HepG2 (cell line): ENCODE data around the gene TC2N. TPM values are rescaled to one million over a fixed set of nuclear protein-coding genes. Genes with fewer than 3 reads are reported as not detected.

ENCODE experiments used
- ATAC-seq: fragments of 200-7000 bp; cut with Tn5 transposase; 3 replicates; pipeline ENCODE4 v1.9.1; 2020; ENCODE audit warnings: mild to moderate bottlenecking, moderate library complexity
- BruUV-seq: library from RNA; stranded (reverse); fragments of 400-500 nt; replicated peaks from 2 replicates; lab custom pipeline; 2021; lab: Mats Ljungman, UMichigan
- CTCF ChIA-PET: fragments of 300-600 bp; formaldehyde crosslinking; extraction: SDS; loops from one replicate; lab custom pipeline; 2021; ENCODE audit warnings: low total read pairs, inconsistent platforms, low intra/inter-chr PET ratio; lab: Yijun Ruan, JAX
- POLR2A ChIA-PET: fragments of 350-600 bp; sonication (Branson Sonifier 250); formaldehyde crosslinking; loops from one replicate; lab custom pipeline; 2020; ENCODE audit warnings: antibody characterized with exemption, inconsistent platforms; lab: Yijun Ruan, JAX
- DNase-seq: peaks from one replicate; pipeline ENCODE4 v3.0.0-alpha.2; 2015; ENCODE audit warnings: low spot score
- FAIRE-seq: peaks from 3 replicates; lab custom pipeline; 2011; peaks lifted over from hg19 to GRCh38; lab: Jason Lieb, UNC
- H2AFZ ChIP-seq: one replicate; pipeline ENCODE4 v1.6.1; 2011; ENCODE audit warnings: low read length, inconsistent platforms
- H3K27ac ChIP-seq: fragments of 300-600 bp; 3 replicates; pipeline ENCODE4 v1.8.0; 2011; ENCODE audit warnings: mixed run types, mild to moderate bottlenecking, mixed read lengths, low read length, inconsistent platforms; ENCODE audit not compliant: insufficient read depth; ENCODE audit errors: extremely low read length
- H3K27me3 ChIP-seq, 2 experiments: fragments of 200-600 bp in 1 of 2; 2 replicates in 1 of 2; 3 replicates in 1 of 2; pipeline versions ENCODE4 v1.6.0 to v1.8.0; 2011; ENCODE audit warnings: low read length in 2 of 2, mild to moderate bottlenecking in 2 of 2, moderate library complexity in 2 of 2, inconsistent platforms in 1 of 2; ENCODE audit not compliant: insufficient read depth in 2 of 2, control insufficient read depth in 1 of 2
- H3K36me3 ChIP-seq, 2 experiments: fragments of 200-600 bp in 1 of 2; replicated peaks in 1 of 2; 2 replicates in 1 of 2; 3 replicates in 1 of 2; pipeline versions ENCODE4 v1.5.1 to v1.8.0; 2011; ENCODE audit warnings: low read length in 2 of 2, inconsistent platforms in 1 of 2; ENCODE audit not compliant: insufficient read depth in 2 of 2, control insufficient read depth in 1 of 2
- H3K4me1 ChIP-seq: 2 replicates; pipeline ENCODE4 v1.5.1; 2012; ENCODE audit warnings: low read length, inconsistent platforms; ENCODE audit not compliant: insufficient read depth
- H3K4me2 ChIP-seq: 2 replicates; pipeline ENCODE4 v1.6.0; 2011; ENCODE audit warnings: low read depth, low read length, inconsistent platforms
- H3K4me3 ChIP-seq, 3 experiments: fragments of 200-600 bp in 1 of 3; sonication (generic), shearing (Covaris generic) in 1 of 3; replicated peaks in 1 of 3; 2 replicates each; pipeline ENCODE4 v1.5.1; 2011 to 2016; ENCODE audit warnings: low read length in 3 of 3, inconsistent platforms in 2 of 3, low read depth in 2 of 3, mild to moderate bottlenecking in 2 of 3, control low read depth in 1 of 3, mixed read lengths in 1 of 3; ENCODE audit not compliant: insufficient read depth in 1 of 3
- H3K79me2 ChIP-seq: one replicate; pipeline ENCODE4 v1.6.1; 2011; ENCODE audit warnings: low read length, inconsistent platforms; ENCODE audit not compliant: insufficient read depth
- H3K9ac ChIP-seq: 2 replicates; pipeline ENCODE4 v1.6.0; 2011; ENCODE audit warnings: mild to moderate bottlenecking, low read depth, low read length, inconsistent platforms; ENCODE audit not compliant: insufficient read depth
- H3K9me3 ChIP-seq: 2 replicates; pipeline ENCODE4 v1.5.1; 2012; ENCODE audit warnings: mild to moderate bottlenecking, low read length
- H4K20me1 ChIP-seq: 2 replicates; pipeline ENCODE4 v1.6.0; 2011; ENCODE audit warnings: inconsistent platforms, mild to moderate bottlenecking, low read length, moderate library complexity; ENCODE audit not compliant: insufficient read depth
- HOXA7 ChIP-seq: sonication (generic); formaldehyde crosslinking; IDR thresholded peaks from 2 replicates; pipeline ENCODE4 v1.8.1; 2022; ENCODE audit warnings: mild to moderate bottlenecking, missing genetic modification reagents, moderate library complexity
- ISX ChIP-seq: sonication (generic); formaldehyde crosslinking; conservative IDR thresholded peaks from 2 replicates; pipeline ENCODE4 v1.5.0; 2020; ENCODE audit warnings: missing genetic modification reagents
- KLF16 ChIP-seq, 2 experiments: sonication (generic) in 1 of 2; formaldehyde crosslinking in 1 of 2; IDR thresholded peaks; 2 replicates each; pipeline versions ENCODE4 v1.6.1 to v1.8.0; 2016 to 2023; ENCODE audit warnings: missing genetic modification reagents in 2 of 2, missing compliant biosample characterization in 1 of 2
- RBFOX2 ChIP-seq: fragments of 200-400 bp; formaldehyde crosslinking; IDR thresholded peaks from 2 replicates; pipeline ENCODE4 v1.6.1; 2017; ENCODE audit warnings: low read depth, mild to moderate bottlenecking, low read length
- ZNF318 ChIP-seq: sonication (generic); formaldehyde crosslinking; IDR thresholded peaks from 2 replicates; pipeline ENCODE4 v1.4.0; 2020; ENCODE audit warnings: mild to moderate bottlenecking, missing genetic modification reagents
- ZNF337 ChIP-seq: sonication (generic); formaldehyde crosslinking; IDR thresholded peaks from 2 replicates; pipeline ENCODE4 v1.5.1; 2020; ENCODE audit warnings: missing genetic modification reagents, low read depth, mild to moderate bottlenecking, borderline replicate concordance
- WGBS: methylation state at CpG from one replicate; pipeline ENCODE4 v1.1.6; 2017; ENCODE audit warnings: low lambda C conversion rate; 5-methylcytosine and 5-hydroxymethylcytosine counted together
- in situ Hi-C: cut with HindIII; loops from 2 replicates; pipeline ENCODE4 v1.10.0; 2017; ENCODE audit warnings: low pct_unique_long_range_greater_than_20kb; ENCODE audit not compliant: extremely low pct_ligation_motif_present
- intact Hi-C: fragments of 100-400 bp; cut with micrococcal nuclease; formaldehyde crosslinking; loops from one replicate; pipeline ENCODE4 v1.10.0; 2022; ENCODE audit not compliant: unreplicated experiment
- polyA plus RNA-seq, 8 experiments: library from polyadenylated mRNA; depleted of rRNA in 3 of 8; stranded (reverse) in 7 of 8; unstranded in 1 of 8; fragments of >200 nt; fragmentation: Illumina TruSeq in 4 of 8; extraction: Trizol in 4 of 8; gene quantifications; 2 replicates each; pipeline versions ENCODE4 v1.2.1 to v1.2.3, GENCODE V29; 2011 to 2016; ENCODE audit warnings: low read depth in 4 of 8, missing spikeins in 1 of 8, mixed read lengths in 1 of 8; ENCODE audit not compliant: insufficient read depth in 1 of 8
- total RNA-seq, 5 experiments: library from RNA; depleted of rRNA; stranded (reverse); fragments of >200 nt; fragmentation: Illumina TruSeq; extraction: Trizol; gene quantifications; 2 replicates each; pipeline ENCODE4 v1.2.3, GENCODE V29; 2016; ENCODE audit warnings: low read depth in 1 of 5

The TC2N gene
- total and polyA plus RNA-seq, 2 of the 13 experiments (the other 11 are each of a cell fraction or from before 2014, with no cell fraction given), result 0.03 TPM; not detected in 1

GRCh38 chr14:91861091-91861490 lies 6.2 kb downstream of the TC2N start:
- Histone ChIP-seq H2AFZ (no peak overlapping the region), H3K79me2 (no peaks in the 10 kb centered on the region), H4K20me1 (no peaks in the 10 kb centered on the region), H3K4me2 (no peak overlapping the region), H3K9me3 (no peaks in the 10 kb centered on the region)
- no peak for FAIRE-seq
- ChIA-PET POLR2A (no interaction called here), CTCF (no interaction called here)
- in situ Hi-C loops, result no loop called here
- no peak for ATAC-seq
- no peak for DNase-seq
- TF ChIP-seq ZNF337 (CRISPR knock-in tag), result no peak
- TF ChIP-seq RBFOX2, result no peak
- TF ChIP-seq KLF16 (CRISPR knock-in tag; IDR thresholded peaks at IDR 0.05), result no peak
- no peak for TF ChIP-seq ISX (CRISPR knock-in tag)
- no peak for TF ChIP-seq ZNF318 (CRISPR knock-in tag)
- no peak for TF ChIP-seq HOXA7 (CRISPR knock-in tag)
- TF ChIP-seq, all 625 proteins: peak for 0
- Histone ChIP-seq H3K27ac (no peak overlapping the region), H3K9ac (no peak overlapping the region), H3K27me3 (peaks cover 2 to 9% of the 10 kb centered on the region in 2 experiments; a peak in 3 of 5 replicates), H3K4me3 (no peak overlapping the region), H3K4me1 (no peaks in the 10 kb centered on the region), H3K36me3 (no peaks in the 10 kb centered on the region)
- BruUV-seq, result no TSS peak
- WGBS, result 62% methylated on average over 2 of the region's 2 CpGs
- intact Hi-C loops, result no loop called here
